ENCODE data around the gene MT1B.

Gene MT1B

DNA sequence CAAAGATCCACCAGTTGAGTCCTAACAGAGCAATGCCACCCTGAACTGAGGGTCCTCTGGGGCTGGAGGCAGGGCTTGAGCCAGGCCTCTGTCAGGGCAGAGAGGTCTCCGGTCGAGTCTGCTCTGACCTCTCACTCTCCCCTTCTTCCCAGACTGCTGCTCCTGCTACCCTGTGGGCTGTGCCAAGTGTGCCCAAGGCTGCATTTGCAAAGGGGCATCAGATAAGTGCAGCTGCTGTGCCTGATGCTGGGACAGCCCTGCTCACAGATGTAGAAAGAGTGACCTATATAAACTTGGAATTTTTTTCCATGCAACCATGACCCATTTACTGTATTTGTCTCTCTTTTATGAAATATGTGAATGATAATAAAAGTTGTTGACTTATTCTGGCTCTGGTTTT lies 2.4 kb upstream of the MT1B start:
- TF ChIP-seq, protein P1, sequence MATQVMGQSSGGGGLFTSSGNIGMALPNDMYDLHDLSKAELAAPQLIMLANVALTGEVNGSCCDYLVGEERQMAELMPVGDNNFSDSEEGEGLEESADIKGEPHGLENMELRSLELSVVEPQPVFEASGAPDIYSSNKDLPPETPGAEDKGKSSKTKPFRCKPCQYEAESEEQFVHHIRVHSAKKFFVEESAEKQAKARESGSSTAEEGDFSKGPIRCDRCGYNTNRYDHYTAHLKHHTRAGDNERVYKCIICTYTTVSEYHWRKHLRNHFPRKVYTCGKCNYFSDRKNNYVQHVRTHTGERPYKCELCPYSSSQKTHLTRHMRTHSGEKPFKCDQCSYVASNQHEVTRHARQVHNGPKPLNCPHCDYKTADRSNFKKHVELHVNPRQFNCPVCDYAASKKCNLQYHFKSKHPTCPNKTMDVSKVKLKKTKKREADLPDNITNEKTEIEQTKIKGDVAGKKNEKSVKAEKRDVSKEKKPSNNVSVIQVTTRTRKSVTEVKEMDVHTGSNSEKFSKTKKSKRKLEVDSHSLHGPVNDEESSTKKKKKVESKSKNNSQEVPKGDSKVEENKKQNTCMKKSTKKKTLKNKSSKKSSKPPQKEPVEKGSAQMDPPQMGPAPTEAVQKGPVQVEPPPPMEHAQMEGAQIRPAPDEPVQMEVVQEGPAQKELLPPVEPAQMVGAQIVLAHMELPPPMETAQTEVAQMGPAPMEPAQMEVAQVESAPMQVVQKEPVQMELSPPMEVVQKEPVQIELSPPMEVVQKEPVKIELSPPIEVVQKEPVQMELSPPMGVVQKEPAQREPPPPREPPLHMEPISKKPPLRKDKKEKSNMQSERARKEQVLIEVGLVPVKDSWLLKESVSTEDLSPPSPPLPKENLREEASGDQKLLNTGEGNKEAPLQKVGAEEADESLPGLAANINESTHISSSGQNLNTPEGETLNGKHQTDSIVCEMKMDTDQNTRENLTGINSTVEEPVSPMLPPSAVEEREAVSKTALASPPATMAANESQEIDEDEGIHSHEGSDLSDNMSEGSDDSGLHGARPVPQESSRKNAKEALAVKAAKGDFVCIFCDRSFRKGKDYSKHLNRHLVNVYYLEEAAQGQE (IDR thresholded peaks at IDR 0.05; ENCODE audit: insufficient read depth in 1 of 2, low read depth in 2 of 2, low read length in 2 of 2): no peak
- no peak for TF ChIP-seq SIN3A (IDR thresholded peaks at IDR 0.05; ENCODE audit: borderline replicate concordance, insufficient read depth, low read length)
- TF ChIP-seq TAF1 (IDR thresholded peaks at IDR 0.05; ENCODE audit: borderline replicate concordance, insufficient read depth, low read length): no peak
- TF ChIP-seq FOXP2 (optimal IDR thresholded peaks at IDR 0.05; ENCODE audit: borderline replicate concordance, extremely low read depth, extremely low read length, insufficient read depth): no peak

DNA sequence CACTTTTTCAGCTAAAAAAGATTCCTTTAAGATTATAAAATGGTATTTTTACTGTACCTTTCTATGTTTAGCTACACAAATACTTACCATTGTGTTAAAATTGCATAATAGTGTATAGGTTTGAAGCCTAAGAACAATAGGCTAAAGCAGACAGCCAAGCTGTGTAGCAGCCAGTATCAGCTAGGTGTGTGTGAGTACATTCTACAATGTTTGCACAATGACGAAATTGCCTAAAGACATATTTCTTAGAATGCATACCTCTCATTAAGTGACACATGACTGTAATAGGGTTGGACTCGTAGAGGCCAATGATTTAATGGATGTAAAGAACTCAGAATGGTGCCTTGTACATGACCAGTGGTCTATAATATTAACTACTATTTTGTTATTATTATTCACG lies 1.9 kb upstream of the MT1B start:
- TF ChIP-seq FOXP2 (optimal IDR thresholded peaks at IDR 0.05; ENCODE audit: borderline replicate concordance, extremely low read depth, extremely low read length, insufficient read depth) (no peak), SIN3A (IDR thresholded peaks at IDR 0.05; ENCODE audit: borderline replicate concordance, insufficient read depth, low read length) (no peak), TAF1 (IDR thresholded peaks at IDR 0.05; ENCODE audit: borderline replicate concordance, insufficient read depth, low read length) (no peak), POLR2AphosphoS5 (IDR thresholded peaks at IDR 0.05; ENCODE audit: low read depth, low read length) (no peak)
- TF ChIP-seq, protein P1 (IDR thresholded peaks at IDR 0.05; ENCODE audit: insufficient read depth in 1 of 2, low read depth in 2 of 2, low read length in 2 of 2): no peak

DNA sequence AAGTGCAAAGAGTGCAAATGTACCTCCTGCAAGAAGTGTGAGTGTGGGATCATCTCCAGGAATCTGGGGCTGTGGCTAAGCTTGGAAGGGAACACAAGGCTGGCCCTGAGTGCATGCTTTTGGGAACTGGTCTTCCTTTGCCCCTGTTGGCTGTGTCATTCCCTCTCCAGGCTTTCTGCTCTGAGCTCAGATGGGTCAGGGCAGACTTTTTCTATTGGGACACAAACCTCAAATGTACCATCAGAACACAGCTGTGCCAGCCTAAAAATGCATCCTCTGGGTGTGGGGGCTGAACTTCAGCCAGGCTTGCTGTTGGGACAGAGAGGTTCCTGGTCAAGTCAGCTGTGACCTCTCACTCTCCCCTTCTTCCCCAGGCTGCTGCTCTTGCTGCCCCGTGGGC lies 914 bp downstream of the MT1B start:
- TF ChIP-seq TAF1 (IDR thresholded peaks at IDR 0.05; ENCODE audit: borderline replicate concordance, insufficient read depth, low read length) (no peak), FOXP2 (optimal IDR thresholded peaks at IDR 0.05; ENCODE audit: borderline replicate concordance, extremely low read depth, extremely low read length, insufficient read depth) (no peak), POLR2AphosphoS5 (IDR thresholded peaks at IDR 0.05; ENCODE audit: low read depth, low read length) (no peak), SIN3A (IDR thresholded peaks at IDR 0.05; ENCODE audit: borderline replicate concordance, insufficient read depth, low read length) (no peak)
- TF ChIP-seq, protein P1 (IDR thresholded peaks at IDR 0.05; ENCODE audit: insufficient read depth in 1 of 2, low read depth in 2 of 2, low read length in 2 of 2): no peak

DNA sequence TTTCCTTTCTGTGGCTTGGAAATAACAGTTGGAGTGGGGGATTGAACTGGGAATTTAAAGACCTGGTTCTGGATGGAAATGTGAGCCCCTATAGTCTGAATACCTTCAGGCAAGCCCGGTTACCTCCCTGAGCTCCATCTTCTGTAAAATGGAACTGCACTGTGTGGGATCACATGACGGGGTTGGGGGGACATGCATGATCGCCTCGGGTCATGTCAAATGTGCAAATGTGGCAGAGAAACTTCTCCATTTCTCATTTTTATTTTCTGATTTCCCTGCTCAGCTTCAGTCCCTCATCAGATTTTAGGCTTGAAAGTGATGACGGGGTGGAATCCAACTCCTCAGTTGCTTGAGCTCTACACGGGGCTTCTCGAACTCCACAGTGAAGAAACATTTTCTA lies 1.5 kb downstream of the MT1B start:
- no peak for TF ChIP-seq TAF1 (IDR thresholded peaks at IDR 0.05; ENCODE audit: borderline replicate concordance, insufficient read depth, low read length)

DNA sequence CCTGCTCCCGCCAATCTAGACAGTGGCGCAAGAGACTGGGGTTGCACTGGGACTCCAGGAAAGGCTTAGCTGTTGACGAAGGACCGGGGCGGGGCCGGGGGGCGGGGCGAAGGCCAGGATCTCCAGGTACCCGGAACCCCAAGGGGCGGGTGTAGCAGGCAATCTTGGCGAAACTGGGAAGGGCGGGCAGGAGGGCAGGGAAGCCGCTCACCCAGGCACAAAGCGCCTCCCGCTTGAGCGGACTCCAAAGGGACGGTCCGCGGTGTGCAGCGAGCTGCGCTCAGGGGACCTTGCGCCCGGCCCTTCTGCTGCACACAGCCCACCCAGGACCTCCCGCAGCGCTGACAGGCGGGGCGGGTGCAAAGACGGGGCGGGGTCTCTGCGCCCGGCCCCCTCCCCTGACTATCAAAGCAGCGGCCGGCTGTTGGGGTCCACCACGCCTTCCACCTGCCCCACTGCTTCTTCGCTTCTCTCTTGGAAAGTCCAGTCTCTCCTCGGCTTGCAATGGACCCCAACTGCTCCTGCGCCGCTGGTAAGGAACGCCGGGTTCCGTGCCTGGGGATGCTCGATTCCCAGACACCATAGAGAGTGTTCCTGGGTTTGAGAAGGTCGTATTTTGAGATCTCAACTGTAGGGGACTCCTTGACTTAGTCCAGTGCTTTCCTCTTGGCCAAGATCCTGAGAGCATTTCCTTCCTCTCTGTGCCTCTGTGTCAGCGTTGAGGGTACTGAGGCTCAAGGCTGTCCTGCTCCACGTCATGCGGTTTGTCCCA lies 6.1 kb downstream of the MT1B start, which contains the start of gene MT1F:
Gene MT1F (plus strand): TSS at position 405 of the 772 bp plus-strand sequence. CDS start 100 bp downstream, at position 505.
- no peak for TF ChIP-seq POLR2AphosphoS5 (IDR thresholded peaks at IDR 0.05; ENCODE audit: low read depth, low read length)
- TF ChIP-seq FOXP2 (optimal IDR thresholded peaks at IDR 0.05; ENCODE audit: borderline replicate concordance, extremely low read depth, extremely low read length, insufficient read depth): no peak
- TF ChIP-seq TAF1 (IDR thresholded peaks at IDR 0.05; ENCODE audit: borderline replicate concordance, insufficient read depth, low read length): no peak
- TF ChIP-seq, protein P1 (IDR thresholded peaks at IDR 0.05; ENCODE audit: insufficient read depth in 1 of 2, low read depth in 2 of 2, low read length in 2 of 2): no peak
- no peak for TF ChIP-seq SIN3A (IDR thresholded peaks at IDR 0.05; ENCODE audit: borderline replicate concordance, insufficient read depth, low read length)
